Measurements from ENCODE around the gene NPEPPS. TPM values are rescaled to one million over a fixed set of nuclear protein-coding genes. Genes with fewer than 3 reads are reported as not detected.
"Not testable (repeated sequence)": the region's sequence is repeated elsewhere in the genome, so short reads cannot be mapped to it uniquely, and the experiment has no call there.

NPEPPS gene
- total RNA-seq, 1 experiment from 2014 or later: 117 TPM

GRCh38 chr17:47562406-47562705 is 31.4 kb downstream of the NPEPPS start:
- H2BK20ac ChIP-seq (ENCODE audit: low read depth, low read length, poor library complexity, severe bottlenecking); DNase-seq; H3K79me1 ChIP-seq (ENCODE audit: insufficient read depth, low read depth, low read length, poor library complexity, severe bottlenecking); H2AK5ac ChIP-seq (ENCODE audit: insufficient read length, low read length); H3K9me3 ChIP-seq (ENCODE audit: control insufficient read depth, low read depth, low read length); H4K91ac ChIP-seq (ENCODE audit: insufficient read length, low read depth, low read length); H2BK12ac ChIP-seq (ENCODE audit: insufficient read length, low read depth, low read length); H3K27ac Mint-ChIP-seq; H3K23ac ChIP-seq (ENCODE audit: insufficient read length, low read depth, low read length); H4K5ac ChIP-seq (ENCODE audit: insufficient read length, low read depth, low read length); H3T11ph ChIP-seq (ENCODE audit: low read length); H3K9ac ChIP-seq (ENCODE audit: extremely low read depth, insufficient read length, low read length); H2AFZ ChIP-seq (ENCODE audit: low read length); H3K4me3 Mint-ChIP-seq; H4K8ac ChIP-seq (replicated peaks; ENCODE audit: insufficient read length, low read depth, low read length); H3K23me2 ChIP-seq (ENCODE audit: insufficient read length, low read depth, low read length, poor library complexity, severe bottlenecking); H2BK15ac ChIP-seq (ENCODE audit: low read depth, low read length); H3K18ac ChIP-seq (ENCODE audit: insufficient read length, low read depth, low read length); H2BK120ac ChIP-seq (ENCODE audit: low read depth, low read length, poor library complexity, severe bottlenecking); H4K20me1 ChIP-seq (ENCODE audit: control insufficient read depth, insufficient read depth, insufficient read length); H2BK5ac ChIP-seq (ENCODE audit: insufficient read length, low read length); H3K4me2 ChIP-seq (ENCODE audit: insufficient read depth, insufficient read length, low read length); H3K4me1 Mint-ChIP-seq; H3K56ac ChIP-seq (ENCODE audit: insufficient read length, low read depth, low read length); H3K4ac ChIP-seq (ENCODE audit: low read depth, low read length); H3K14ac ChIP-seq (ENCODE audit: insufficient read depth, low read length); H3K27me3 Mint-ChIP-seq (ENCODE audit: low read depth); H3K27me3 ChIP-seq (ENCODE audit: insufficient read depth, low read length); H3K79me2 ChIP-seq (ENCODE audit: insufficient read depth, low read length); H3K27ac ChIP-seq (ENCODE audit: insufficient read length, low read depth, low read length); H3K9me3 Mint-ChIP-seq; H3K4me1 ChIP-seq (ENCODE audit: insufficient read depth, low read length): not testable (repeated sequence)
- H3K36me3 Mint-ChIP-seq (ENCODE audit: insufficient read depth in 1 of 3, low read depth in 3 of 3): peaks cover 3 to 10% (median 5%) of the 10 kb centered on the region in 3 experiments; a peak in 5 of 7 replicates

GRCh38 chr17:47567261-47567660 is 36.4 kb downstream of the NPEPPS start:
- not testable (repeated sequence) for H3K9me3 Mint-ChIP-seq; H3K14ac ChIP-seq (ENCODE audit: insufficient read depth, low read length); H3K27ac ChIP-seq (ENCODE audit: insufficient read length, low read depth, low read length); H2BK120ac ChIP-seq (ENCODE audit: low read depth, low read length, poor library complexity, severe bottlenecking); H3K4ac ChIP-seq (ENCODE audit: low read depth, low read length); H3K4me1 ChIP-seq (ENCODE audit: insufficient read depth, low read length); H3K27me3 ChIP-seq (ENCODE audit: insufficient read depth, low read length); H2AFZ ChIP-seq (ENCODE audit: low read length); H3K4me3 Mint-ChIP-seq; H3K4me1 Mint-ChIP-seq; H2BK5ac ChIP-seq (ENCODE audit: insufficient read length, low read length); H3K79me1 ChIP-seq (ENCODE audit: insufficient read depth, low read depth, low read length, poor library complexity, severe bottlenecking); H3K23me2 ChIP-seq (ENCODE audit: insufficient read length, low read depth, low read length, poor library complexity, severe bottlenecking); H2AK5ac ChIP-seq (ENCODE audit: insufficient read length, low read length); H3K9me3 ChIP-seq (ENCODE audit: control insufficient read depth, low read depth, low read length); DNase-seq; H3K18ac ChIP-seq (ENCODE audit: insufficient read length, low read depth, low read length); H3T11ph ChIP-seq (ENCODE audit: low read length); H2BK15ac ChIP-seq (ENCODE audit: low read depth, low read length); H2BK12ac ChIP-seq (ENCODE audit: insufficient read length, low read depth, low read length); H4K91ac ChIP-seq (ENCODE audit: insufficient read length, low read depth, low read length); H4K20me1 ChIP-seq (ENCODE audit: control insufficient read depth, insufficient read depth, insufficient read length); H3K4me2 ChIP-seq (ENCODE audit: insufficient read depth, insufficient read length, low read length); H4K5ac ChIP-seq (ENCODE audit: insufficient read length, low read depth, low read length); H3K27ac Mint-ChIP-seq; H3K9ac ChIP-seq (ENCODE audit: extremely low read depth, insufficient read length, low read length); H3K27me3 Mint-ChIP-seq (ENCODE audit: low read depth); H4K8ac ChIP-seq (replicated peaks; ENCODE audit: insufficient read length, low read depth, low read length); H2BK20ac ChIP-seq (ENCODE audit: low read depth, low read length, poor library complexity, severe bottlenecking); H3K56ac ChIP-seq (ENCODE audit: insufficient read length, low read depth, low read length); H3K79me2 ChIP-seq (ENCODE audit: insufficient read depth, low read length); H3K23ac ChIP-seq (ENCODE audit: insufficient read length, low read depth, low read length)
- no CpG with 5 or more reads among the region's 3 CpGs for WGBS (ENCODE audit: extremely low coverage, insufficient read length, low lambda C conversion rate)
- peaks cover 4 to 24% (median 17%) of the 10 kb centered on the region in 3 experiments; a peak in 6 of 7 replicates for H3K36me3 Mint-ChIP-seq (ENCODE audit: insufficient read depth in 1 of 3, low read depth in 3 of 3)
